GM21717 (cell line): ENCODE results near the gene SCGB3A1.

Experiments
- ATAC-seq: cut with Tn5 transposase; IDR thresholded peaks from one replicate; pipeline ENCODE4 v1.9.1; 2021; ENCODE audit warnings: mild to moderate bottlenecking, moderate library complexity; ENCODE audit not compliant: unreplicated experiment

SCGB3A1 gene

DNA sequence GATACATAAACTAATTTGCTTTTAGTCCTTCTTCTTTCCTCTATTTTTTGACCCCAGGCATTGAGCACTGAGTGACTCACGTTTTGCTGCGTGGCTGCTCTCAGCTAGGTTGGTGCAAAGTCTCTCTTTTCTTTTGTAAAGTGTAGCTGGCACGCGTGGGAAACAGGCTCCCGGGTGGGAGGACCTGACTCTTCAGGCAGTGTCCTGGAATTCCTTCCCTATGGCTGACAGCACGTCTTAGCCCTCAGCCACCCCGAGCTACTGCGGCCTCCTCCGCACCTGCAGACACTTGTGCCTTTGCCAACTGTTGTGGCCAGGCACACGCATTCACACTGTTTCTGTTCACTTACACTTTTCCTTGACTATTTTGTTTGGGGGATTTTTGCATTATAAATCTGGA is 877 bp upstream of the SCGB3A1 start:
- no peak for ATAC-seq

GRCh38 chr5:180590543-180591310 is 572 bp downstream of the SCGB3A1 start:
- ATAC-seq: no peak

DNA sequence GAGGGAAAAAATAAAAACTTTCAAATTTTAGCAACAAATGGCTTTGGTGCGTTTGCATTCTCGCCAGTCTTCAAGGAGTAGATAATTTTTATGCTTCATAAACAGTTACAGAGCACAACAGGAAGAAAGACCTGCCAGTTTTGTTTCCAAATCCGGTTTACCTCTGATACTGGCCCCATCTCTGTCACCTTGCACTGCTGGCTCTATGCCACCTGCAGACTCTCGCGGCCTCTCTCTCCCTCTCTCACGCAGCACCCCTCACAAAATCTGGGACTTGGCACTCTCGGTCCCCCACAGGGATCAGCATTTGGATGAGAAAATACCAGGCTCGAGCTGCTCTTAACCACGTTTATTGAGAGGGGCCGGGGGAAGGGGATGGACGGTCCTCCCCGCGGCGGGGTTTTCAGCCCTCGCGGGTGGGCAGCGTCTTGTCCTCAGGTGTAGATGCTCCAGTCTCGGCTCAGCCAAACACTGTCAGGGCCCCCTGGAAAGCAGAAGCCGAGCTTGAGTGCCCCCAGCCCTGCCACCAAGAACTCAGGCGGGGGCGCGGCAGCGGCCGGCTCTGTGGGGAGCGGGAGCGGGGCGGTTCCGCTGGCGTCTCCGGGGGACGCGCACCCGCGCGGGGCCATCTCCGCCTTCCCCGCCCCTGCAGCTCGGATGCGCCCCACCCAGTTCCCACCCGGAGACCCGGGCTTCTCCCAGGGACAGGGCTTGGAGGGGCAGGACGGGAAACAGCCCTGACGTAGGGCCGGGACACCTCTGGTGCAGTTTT is 1.3 kb downstream of the SCGB3A1 start:
- no peak for ATAC-seq

DNA sequence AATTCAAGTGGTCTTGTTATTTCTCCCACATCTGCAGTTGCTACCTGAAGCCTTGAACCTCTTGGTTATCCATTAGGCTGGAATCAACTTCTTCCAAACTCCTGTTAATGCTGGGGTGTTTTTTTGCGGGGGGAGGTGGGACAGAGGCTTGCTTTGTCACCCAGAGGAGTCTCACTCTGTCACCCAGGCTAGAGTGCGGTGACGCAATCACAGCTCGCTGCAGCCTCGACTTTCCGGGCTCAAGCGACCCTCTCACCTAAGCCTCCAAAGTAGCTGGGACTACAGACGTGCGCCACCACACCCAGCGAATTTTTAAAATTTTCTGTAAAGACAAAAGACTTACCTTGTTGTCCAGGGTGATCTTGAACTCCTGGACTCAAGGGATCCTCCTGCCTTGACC is 4.4 kb downstream of the SCGB3A1 start:
- no peak for ATAC-seq

GRCh38 chr5:180586204-180586603 is 5.1 kb downstream of the SCGB3A1 start:
- no peak for ATAC-seq

DNA sequence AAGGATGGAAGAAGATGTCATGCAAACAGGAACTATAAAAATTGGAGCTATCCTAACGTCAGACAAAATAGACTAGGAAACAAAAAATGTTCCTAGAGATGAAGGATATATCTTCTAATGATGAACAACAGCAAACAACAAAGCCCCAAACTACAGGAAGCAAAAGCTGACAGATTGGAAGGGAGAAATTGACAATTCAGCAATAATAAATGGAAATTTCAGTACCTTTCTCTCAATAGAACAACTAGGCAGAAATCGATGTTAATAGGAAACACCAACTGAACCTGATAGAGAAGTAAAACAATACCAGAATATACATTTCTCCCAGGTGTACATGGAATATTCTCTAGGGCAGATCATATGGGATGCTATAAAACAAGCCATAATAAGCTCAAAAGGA is 7.6 kb downstream of the SCGB3A1 start:
- ATAC-seq: no peak

DNA sequence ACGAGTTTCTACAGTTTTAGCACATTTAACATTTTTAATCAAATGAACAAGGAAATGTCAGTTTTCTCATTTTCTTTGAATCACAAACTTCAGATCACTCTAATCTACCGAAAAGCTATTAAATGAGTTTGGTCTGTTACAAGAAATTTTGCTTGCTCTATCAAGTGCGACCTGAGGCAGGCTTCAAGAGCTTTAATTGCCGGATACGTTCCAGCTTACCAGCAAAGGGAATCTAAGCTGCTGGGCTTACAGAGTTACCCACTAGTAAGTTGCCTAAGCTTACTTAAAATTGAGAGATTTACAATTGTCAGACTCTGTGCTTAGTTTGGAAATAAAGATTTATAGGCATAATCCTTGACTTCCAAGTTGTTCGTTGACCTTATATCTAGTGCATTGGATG is 10.6 kb downstream of the SCGB3A1 start:
- no peak for ATAC-seq

- no peak for ATAC-seq
Observed at GRCh38 chr5:180575571-180575970, 15.7 kb downstream of the SCGB3A1 start.

DNA sequence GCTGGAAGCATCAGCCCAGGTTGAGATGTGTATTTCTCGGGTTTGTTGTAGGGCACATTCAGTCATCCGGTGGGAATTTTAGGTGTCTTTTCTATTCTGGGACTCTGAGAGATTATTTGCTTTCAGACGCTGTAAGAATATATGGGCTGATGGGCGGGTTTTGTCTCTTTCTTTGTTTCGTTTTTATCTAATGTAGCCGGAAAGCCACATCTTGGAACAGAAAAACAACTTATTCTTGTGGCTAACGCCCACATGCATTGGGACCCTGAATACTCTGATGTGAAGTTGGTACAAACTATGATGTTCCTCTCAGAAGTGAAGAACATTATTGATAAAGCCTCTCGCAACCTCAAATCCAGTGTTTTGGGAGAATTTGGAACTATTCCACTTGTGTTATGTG is 22.4 kb downstream of the SCGB3A1 start:
- ATAC-seq: no peak

DNA sequence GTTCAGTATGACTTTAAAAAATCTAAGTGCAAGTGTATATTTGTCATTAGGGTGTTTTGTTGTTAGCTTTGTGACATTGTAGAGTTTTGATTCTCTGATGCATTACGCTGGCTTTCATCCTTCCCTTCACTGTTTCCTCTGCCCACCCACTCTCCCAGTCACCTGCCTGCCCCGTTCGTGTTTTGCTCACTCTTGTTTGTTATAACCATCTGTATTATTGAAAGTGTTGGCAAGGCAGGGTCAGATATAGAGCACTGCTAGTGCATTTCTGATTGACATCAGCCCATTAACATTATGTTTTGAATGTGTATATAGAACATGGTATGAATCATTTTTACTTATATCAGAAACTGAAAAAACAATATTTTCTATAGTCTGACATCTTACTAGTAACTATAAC is 27.3 kb downstream of the SCGB3A1 start:
- no peak for ATAC-seq

DNA sequence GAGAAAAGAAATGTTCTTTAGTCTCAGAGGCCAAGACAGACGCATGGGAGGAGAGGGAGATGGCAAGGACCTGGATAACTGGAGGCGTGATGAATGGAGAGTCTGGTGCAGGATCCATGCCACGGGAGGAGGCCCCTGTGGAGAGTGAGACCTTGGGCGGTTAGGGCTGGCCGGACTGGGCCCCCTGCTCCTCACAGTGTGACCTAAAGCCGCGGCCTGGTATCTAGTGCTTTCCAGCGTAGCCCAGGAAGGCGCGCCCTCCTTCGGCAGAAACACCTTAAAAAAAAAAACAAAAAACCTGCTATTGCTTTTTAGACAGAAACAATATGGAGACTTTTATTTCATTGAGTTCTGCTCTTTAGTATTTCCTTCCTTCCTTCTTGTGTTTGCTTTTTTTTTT is 33.1 kb downstream of the SCGB3A1 start:
- ATAC-seq: no peak

- no peak for ATAC-seq
Observed at GRCh38 chr5:180557217-180557809, 34.0 kb downstream of the SCGB3A1 start.

DNA sequence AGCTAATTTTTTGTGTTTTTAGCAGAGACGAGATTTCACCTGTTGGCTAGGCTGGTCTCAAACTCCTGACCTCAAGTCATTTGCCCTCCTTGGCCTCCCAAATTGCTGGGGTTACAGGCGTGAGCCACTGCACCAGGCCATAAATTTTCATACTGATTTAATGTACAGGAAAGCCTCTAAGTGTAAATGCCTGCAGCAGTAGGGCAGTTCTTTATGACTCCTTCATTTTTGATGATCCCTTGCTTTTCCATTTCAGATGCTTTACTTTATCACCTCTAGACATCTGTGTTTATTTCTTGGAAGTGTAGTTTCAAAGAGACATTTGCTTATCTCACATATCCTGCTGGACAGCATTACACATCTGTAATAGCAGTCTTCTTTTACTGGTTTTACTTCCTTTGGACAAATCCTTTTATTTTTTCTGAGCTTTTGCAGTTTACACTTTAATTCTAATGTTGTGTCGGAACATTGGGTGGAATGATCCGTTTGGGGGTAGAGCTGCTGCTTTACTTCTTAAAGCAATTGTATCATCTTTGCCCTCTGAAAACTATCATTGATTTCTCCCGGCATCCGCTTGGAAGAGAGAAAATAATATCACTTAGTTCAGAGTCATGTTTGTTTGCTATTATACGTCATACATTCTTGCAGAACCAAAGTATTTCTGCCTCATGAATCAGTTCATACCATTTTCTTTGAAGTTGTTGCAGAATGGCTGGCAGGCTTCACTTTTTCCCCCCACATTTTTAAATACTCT is 36.0 kb downstream of the SCGB3A1 start:
- ATAC-seq: no peak

- ATAC-seq: no peak
Observed at GRCh38 chr5:180553530-180553929, 37.8 kb downstream of the SCGB3A1 start.

DNA sequence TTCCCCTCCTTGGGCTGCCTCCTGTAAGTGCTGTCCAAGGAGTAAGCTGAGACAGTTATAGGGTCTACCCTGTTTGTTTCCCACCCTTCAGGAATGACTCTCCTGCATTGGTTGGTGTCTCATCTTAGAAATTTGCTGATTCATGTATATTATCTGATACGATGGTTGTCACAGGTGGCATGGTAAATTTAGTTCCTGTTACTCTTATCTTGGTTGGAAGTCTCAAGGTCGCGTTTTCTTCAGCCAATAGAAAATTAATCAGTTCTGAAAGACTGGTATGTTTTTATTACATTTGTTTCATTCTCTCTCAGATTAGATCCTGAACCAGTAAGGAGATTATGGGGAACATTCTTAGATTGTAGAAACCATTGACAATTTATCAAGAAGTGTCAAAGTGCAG is 42.7 kb downstream of the SCGB3A1 start:
- ATAC-seq: no peak

- no peak for ATAC-seq
Observed at GRCh38 chr5:180545248-180545647, 46.1 kb downstream of the SCGB3A1 start.

DNA sequence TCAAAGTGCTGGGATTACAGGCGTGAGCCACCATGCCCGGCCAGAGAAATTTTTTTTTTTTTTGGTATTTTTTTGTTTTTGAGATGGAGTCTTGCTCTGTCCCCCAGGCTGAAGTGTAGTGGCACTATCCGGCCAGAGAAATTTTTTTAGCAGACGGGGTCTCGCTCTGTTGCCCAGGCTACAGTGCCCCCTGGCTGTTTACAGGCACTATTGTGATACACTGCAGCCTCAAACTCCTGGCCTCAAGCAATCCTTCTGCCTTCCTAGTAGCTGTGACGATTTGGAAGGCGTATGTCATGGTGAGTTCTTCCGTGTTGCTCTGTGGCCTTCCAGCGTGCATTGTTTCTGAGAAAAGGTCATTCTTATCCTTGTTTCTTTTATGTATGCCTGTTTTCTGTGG is 49.6 kb downstream of the SCGB3A1 start:
- no peak for ATAC-seq
